Measurements from ENCODE around the gene FOXC2.
"Not testable (repeated sequence)": the region's sequence is repeated elsewhere in the genome, so short reads cannot be mapped to it uniquely, and the experiment has no call there.

Gene FOXC2

GRCh38 chr16:86587955-86588354 lies 21.3 kb downstream of the FOXC2 start:
- not testable (repeated sequence) for DNase-seq (ENCODE audit: low read depth, low spot score)

GRCh38 chr16:86590501-86591144 lies 24.0 kb downstream of the FOXC2 start:
- DNase-seq (ENCODE audit: low read depth, low spot score) = no peak

GRCh38 chr16:86591270-86591669 lies 24.6 kb downstream of the FOXC2 start:
- no peak for DNase-seq (ENCODE audit: low read depth, low spot score)

GRCh38 chr16:86593913-86594620 lies 27.4 kb downstream of the FOXC2 start:
- DNase-seq (ENCODE audit: low read depth, low spot score) = no peak

- no peak for DNase-seq (ENCODE audit: low read depth, low spot score)
These were observed 28.1 kb downstream of the FOXC2 start for GRCh38 chr16:86594721-86595120.

- DNase-seq (ENCODE audit: low read depth, low spot score) = no peak
These were observed 29.5 kb downstream of the FOXC2 start for GRCh38 chr16:86595983-86596605.

GRCh38 chr16:86597126-86597879 lies 30.7 kb downstream of the FOXC2 start:
- no peak for DNase-seq (ENCODE audit: low read depth, low spot score)

- DNase-seq (ENCODE audit: low read depth, low spot score) = no peak
These were observed 31.4 kb downstream of the FOXC2 start for GRCh38 chr16:86597880-86598606.

GRCh38 chr16:86598607-86599565 lies 32.3 kb downstream of the FOXC2 start:
- no peak for DNase-seq (ENCODE audit: low read depth, low spot score)

- DNase-seq (ENCODE audit: low read depth, low spot score) = no peak
These were observed 34.7 kb downstream of the FOXC2 start for GRCh38 chr16:86601356-86601755.

- DNase-seq (ENCODE audit: low read depth, low spot score) = no peak
These were observed 35.9 kb downstream of the FOXC2 start for GRCh38 chr16:86602521-86602920.

- DNase-seq (ENCODE audit: low read depth, low spot score) = no peak
These were observed 38.0 kb downstream of the FOXC2 start for GRCh38 chr16:86604436-86605193.

- DNase-seq (ENCODE audit: low read depth, low spot score) = no peak
These were observed 39.3 kb downstream of the FOXC2 start for GRCh38 chr16:86605950-86606349.

- DNase-seq (ENCODE audit: low read depth, low spot score) = no peak
These were observed 41.7 kb downstream of the FOXC2 start for GRCh38 chr16:86608301-86608747.

GRCh38 chr16:86609115-86609514 lies 42.5 kb downstream of the FOXC2 start:
- DNase-seq (ENCODE audit: low read depth, low spot score) = no peak

GRCh38 chr16:86609661-86610060 lies 43.0 kb downstream of the FOXC2 start:
- DNase-seq (ENCODE audit: low read depth, low spot score) = no peak

GRCh38 chr16:86610779-86611524 lies 44.3 kb downstream of the FOXC2 start:
- no peak for DNase-seq (ENCODE audit: low read depth, low spot score)

- DNase-seq (ENCODE audit: low read depth, low spot score) = no peak
These were observed 44.9 kb downstream of the FOXC2 start for GRCh38 chr16:86611525-86611855.

GRCh38 chr16:86611941-86612340 lies 45.3 kb downstream of the FOXC2 start:
- no peak for DNase-seq (ENCODE audit: low read depth, low spot score)
